Peyer's patch (tissue), 4 donors: ENCODE data around the gene SLCO3A1.

ENCODE experiments used
- POLR2A ChIP-seq, 2 donors: fragments of 450-650 bp; IDR thresholded peaks; one replicate each; pipeline ENCODE4 v1.5.1; 2017; ENCODE audit warnings: antibody characterized with exemption in 2 of 2, mild to moderate bottlenecking in 2 of 2, moderate library complexity in 2 of 2
- TF ChIP-seq, protein P1 (sequence below), 6 experiments: fragments of 450-650 bp in 4 of 6; fragments of 200-600 bp in 2 of 6; sonication (generic) in 1 of 6; IDR thresholded peaks; one replicate each; pipeline ENCODE4 v1.5.1; 2017 to 2019; ENCODE audit warnings: antibody characterized with exemption in 6 of 6, mild to moderate bottlenecking in 3 of 6, moderate library complexity in 1 of 6

DNA sequence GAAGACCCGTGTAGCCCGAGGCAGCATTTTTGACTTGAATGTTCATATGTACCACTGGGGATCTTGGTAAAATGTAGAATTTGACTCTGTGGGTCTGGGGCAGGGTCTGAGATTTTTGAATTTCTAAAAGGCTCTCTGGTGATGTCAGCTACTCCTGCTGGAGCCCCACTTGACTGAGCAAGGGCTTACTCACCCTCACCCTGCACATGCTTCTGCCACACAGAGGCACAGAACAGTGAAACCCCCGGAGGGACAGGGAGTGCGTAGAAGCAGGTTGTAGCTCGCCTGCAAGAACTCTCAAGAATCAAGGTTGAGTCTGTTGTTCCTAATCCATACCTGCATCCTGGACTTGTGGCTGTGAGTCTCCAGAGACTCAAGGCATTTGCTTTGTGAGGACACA, 41.1 kb downstream of the SLCO3A1 start:
- TF ChIP-seq, protein P1, sequence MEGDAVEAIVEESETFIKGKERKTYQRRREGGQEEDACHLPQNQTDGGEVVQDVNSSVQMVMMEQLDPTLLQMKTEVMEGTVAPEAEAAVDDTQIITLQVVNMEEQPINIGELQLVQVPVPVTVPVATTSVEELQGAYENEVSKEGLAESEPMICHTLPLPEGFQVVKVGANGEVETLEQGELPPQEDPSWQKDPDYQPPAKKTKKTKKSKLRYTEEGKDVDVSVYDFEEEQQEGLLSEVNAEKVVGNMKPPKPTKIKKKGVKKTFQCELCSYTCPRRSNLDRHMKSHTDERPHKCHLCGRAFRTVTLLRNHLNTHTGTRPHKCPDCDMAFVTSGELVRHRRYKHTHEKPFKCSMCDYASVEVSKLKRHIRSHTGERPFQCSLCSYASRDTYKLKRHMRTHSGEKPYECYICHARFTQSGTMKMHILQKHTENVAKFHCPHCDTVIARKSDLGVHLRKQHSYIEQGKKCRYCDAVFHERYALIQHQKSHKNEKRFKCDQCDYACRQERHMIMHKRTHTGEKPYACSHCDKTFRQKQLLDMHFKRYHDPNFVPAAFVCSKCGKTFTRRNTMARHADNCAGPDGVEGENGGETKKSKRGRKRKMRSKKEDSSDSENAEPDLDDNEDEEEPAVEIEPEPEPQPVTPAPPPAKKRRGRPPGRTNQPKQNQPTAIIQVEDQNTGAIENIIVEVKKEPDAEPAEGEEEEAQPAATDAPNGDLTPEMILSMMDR (IDR thresholded peaks at IDR 0.05) = no peak
- no peak for TF ChIP-seq POLR2A (IDR thresholded peaks at IDR 0.05)
